ENCODE results near the gene MMP21.

The MMP21 gene

DNA sequence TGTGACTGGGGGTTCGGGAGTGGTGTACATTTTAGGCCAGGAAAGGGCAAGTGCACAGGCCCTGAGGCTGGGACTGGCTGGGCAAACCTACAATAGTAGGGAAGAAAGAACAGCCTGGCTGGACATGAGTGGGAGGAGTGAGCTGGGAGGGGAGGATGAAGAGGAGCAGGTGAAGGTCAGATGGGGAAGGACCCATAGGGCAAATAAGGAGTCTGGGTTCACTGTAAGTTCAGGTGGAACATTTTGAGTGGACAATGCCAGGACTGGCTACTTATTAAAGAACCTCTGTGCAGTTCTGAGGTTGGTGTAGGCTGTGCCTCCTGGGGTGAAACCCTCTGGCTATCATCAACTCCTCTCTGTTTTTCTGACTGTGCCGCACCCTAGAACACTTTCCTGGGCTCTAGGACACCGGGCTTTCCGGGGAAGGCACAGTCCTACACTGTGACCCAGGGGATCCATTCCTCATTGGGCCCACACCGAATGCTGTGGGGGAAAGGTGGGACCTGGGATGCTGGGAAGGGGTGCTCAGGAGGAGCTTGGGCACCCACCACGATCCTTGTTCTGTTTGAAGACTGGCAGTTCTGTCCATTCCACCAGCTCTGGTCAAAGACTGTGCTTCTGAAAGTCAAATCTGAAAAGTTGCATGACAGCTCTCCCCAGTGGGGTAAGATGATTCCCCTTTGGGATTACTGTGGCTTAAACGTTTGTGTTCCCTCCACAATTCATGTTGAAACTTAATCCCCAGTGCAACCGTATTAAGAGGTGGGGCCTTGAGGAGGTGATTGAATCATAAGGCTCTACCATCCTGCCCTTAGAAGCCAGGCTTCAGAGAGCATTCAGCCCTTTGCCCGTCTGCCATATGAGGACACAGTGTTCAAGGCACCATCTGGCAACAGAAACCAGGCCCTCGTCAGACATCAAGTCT, 4.0 kb upstream of the MMP21 start:
- ChIA-PET POLR2A (no interaction called here), CTCF (no interaction called here)
- no peak for DNase-seq (ENCODE audit: extremely low spot score)
- TF ChIP-seq ZNF384 (IDR thresholded peaks at IDR 0.05) (no peak), ELF4 (IDR thresholded peaks at IDR 0.05) (no peak), L3MBTL2 (conservative IDR thresholded peaks at IDR 0.05) (no peak), LEF1 (IDR thresholded peaks at IDR 0.05; ENCODE audit: borderline replicate concordance) (no peak), FOXK2 (IDR thresholded peaks at IDR 0.05) (no peak), HDGF (IDR thresholded peaks at IDR 0.05; ENCODE audit: borderline replicate concordance) (no peak), NFRKB (IDR thresholded peaks at IDR 0.05) (no peak)

DNA sequence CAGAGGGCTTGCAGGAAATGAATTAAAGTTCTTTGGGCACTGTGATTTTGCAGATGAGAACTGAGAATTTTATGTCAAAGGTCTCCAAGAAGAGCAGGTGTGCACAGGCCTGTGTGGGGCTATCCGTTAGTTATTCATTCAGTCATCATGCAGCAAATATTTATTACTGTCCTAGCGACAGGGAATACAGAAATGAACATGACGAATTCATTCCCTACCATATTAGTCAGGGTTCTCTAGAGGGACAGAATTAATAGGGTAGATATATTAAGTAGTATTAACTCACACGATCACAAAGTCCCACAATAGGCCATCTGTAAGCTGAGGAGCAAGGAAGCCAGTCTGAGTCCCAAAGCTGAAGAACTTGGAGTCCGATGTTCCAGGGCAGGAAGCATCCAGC, 2.9 kb upstream of the MMP21 start:
- ChIA-PET CTCF (no interaction called here), POLR2A (no interaction called here)
- TF ChIP-seq LEF1 (IDR thresholded peaks at IDR 0.05; ENCODE audit: borderline replicate concordance) (no peak), ZNF384 (IDR thresholded peaks at IDR 0.05) (no peak), BHLHE40 (IDR thresholded peaks at IDR 0.05; ENCODE audit: borderline replicate concordance) (no peak)
- no peak for DNase-seq (ENCODE audit: extremely low spot score)

DNA sequence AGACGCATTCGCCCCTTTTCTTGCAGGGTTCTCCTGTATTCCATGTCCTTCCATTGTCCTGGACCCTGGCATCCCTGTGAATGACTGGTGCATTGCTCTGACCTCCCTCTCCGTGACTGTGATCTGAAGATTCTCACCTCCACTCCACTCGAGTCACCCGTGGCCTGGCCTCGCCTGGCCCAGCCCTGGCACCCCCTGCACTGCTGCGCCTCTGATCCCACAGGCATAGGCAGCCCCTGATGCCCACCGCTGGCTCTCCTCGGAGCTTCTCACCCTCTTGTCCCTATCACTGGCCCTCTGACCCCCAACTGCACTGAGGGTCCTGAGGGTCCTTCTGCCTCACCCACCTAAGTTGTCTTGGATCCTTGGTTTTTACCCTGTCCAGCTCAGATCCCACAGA, 2.2 kb upstream of the MMP21 start:
- ChIA-PET POLR2A (no interaction called here), CTCF (no interaction called here)
- no peak for TF ChIP-seq ELF4 (IDR thresholded peaks at IDR 0.05)
- TF ChIP-seq FOXK2 (IDR thresholded peaks at IDR 0.05), result no peak
- no peak for TF ChIP-seq LEF1 (IDR thresholded peaks at IDR 0.05; ENCODE audit: borderline replicate concordance)
- TF ChIP-seq SUZ12 (IDR thresholded peaks at IDR 0.05), result no peak
- no peak for TF ChIP-seq ZNF384 (IDR thresholded peaks at IDR 0.05)
- no peak for TF ChIP-seq FOXA1 (IDR thresholded peaks at IDR 0.05)
- no peak for TF ChIP-seq ARNT (IDR thresholded peaks at IDR 0.05)
- DNase-seq (ENCODE audit: extremely low spot score), result no peak

DNA sequence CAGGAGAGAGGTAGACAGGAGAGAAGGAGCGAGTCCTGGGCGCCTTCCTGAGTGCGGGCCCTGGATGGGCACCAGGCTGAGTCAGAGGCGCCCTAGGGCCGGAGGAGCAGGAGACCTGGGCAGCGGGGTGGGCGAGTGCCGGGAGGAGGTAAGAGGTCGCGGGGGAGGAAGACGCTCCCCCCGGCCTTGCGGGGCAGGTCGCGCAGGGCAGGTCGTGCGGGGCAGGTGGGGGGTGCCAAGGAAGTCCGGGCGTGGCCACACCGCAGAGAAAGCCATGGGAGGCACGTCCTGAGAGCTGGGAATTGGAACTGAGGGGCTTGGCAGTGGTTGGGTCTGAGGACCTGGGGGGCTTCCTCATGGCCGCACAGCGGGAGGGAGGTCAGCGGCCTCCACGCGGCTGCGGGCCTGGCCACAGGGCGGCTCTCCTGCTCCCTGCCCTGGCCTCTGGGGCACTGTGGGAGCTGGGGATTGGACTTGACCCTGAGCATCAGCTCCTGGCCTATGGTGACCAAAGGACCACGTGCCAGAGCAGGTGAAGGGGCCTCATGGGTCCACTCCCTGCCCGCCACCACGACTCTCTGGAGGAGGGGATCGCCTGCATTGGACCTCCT, 935 bp downstream of the MMP21 start:
- CTCF ChIA-PET, result no interaction called here
- DNase-seq (ENCODE audit: extremely low spot score), result no peak
- POLR2A ChIA-PET, result no interaction called here
- no peak for TF ChIP-seq FOXK2 (IDR thresholded peaks at IDR 0.05)
- no peak for TF ChIP-seq FOXM1 (IDR thresholded peaks at IDR 0.05; ENCODE audit: borderline replicate concordance)
- TF ChIP-seq ARNT (IDR thresholded peaks at IDR 0.05), result no peak
- no peak for TF ChIP-seq HDGF (IDR thresholded peaks at IDR 0.05; ENCODE audit: borderline replicate concordance)
- no peak for TF ChIP-seq NFRKB (IDR thresholded peaks at IDR 0.05)
- TF ChIP-seq SUZ12 (IDR thresholded peaks at IDR 0.05), result no peak
- no peak for TF ChIP-seq ZNF384 (IDR thresholded peaks at IDR 0.05)
- TF ChIP-seq SP1 (IDR thresholded peaks at IDR 0.05), result no peak
- no peak for TF ChIP-seq FOXA1 (IDR thresholded peaks at IDR 0.05)
- no peak for TF ChIP-seq L3MBTL2 (conservative IDR thresholded peaks at IDR 0.05)
- TF ChIP-seq TARDBP (IDR thresholded peaks at IDR 0.05), result no peak
- TF ChIP-seq BHLHE40 (IDR thresholded peaks at IDR 0.05; ENCODE audit: borderline replicate concordance), result no peak
- TF ChIP-seq ELF4 (IDR thresholded peaks at IDR 0.05), result no peak
- no peak for TF ChIP-seq LEF1 (IDR thresholded peaks at IDR 0.05; ENCODE audit: borderline replicate concordance)

DNA sequence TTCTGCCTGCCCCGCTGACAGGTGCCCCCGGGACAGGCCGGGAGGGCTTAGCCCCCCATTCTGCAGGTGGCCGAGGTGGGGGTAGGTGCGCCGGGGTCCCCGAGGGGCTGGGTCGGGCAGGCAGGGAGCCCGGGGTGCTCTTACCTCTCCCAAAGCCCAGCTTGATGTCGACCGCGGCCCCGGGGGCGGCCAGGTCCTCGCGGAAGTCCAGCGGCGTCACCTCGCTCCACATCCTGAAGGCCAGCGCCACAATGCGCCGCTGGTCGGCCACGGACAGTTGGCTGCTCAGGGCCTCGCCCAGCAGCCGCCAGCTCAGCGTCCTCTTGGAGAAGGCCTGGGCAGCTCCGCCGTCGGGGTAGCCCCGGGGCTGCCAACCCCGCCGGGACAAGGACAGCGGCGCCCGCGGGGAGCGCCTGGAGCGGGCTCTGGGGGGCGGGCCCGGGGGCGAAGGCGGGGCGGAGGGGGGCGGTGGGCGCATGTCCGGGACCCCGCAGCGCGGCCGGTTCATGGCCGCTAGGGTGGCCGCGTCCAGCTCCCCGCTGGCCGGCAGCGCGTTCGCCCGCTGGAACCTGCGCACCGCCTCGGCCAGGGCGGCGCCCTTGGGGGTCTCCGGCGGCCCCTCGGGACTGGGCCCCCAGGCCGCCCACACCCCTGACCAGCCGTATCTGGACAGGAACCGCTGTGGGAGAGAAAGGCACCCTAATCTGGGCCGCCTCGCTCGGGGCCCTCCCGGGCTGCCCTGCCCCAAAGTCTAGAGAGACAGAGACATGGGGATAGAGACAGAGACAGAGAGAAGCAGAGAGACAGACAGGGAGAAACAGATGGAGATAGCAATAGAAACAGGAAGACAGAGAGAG, 1.7 kb downstream of the MMP21 start:
- POLR2A ChIA-PET, result no interaction called here
- TF ChIP-seq NFRKB (IDR thresholded peaks at IDR 0.05), result no peak
- no peak for TF ChIP-seq FOXK2 (IDR thresholded peaks at IDR 0.05)
- TF ChIP-seq, protein P1, sequence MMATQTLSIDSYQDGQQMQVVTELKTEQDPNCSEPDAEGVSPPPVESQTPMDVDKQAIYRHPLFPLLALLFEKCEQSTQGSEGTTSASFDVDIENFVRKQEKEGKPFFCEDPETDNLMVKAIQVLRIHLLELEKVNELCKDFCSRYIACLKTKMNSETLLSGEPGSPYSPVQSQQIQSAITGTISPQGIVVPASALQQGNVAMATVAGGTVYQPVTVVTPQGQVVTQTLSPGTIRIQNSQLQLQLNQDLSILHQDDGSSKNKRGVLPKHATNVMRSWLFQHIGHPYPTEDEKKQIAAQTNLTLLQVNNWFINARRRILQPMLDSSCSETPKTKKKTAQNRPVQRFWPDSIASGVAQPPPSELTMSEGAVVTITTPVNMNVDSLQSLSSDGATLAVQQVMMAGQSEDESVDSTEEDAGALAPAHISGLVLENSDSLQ (IDR thresholded peaks at IDR 0.05), result no peak
- no peak for TF ChIP-seq FOXA1 (IDR thresholded peaks at IDR 0.05)
- no peak for TF ChIP-seq BHLHE40 (IDR thresholded peaks at IDR 0.05; ENCODE audit: borderline replicate concordance)
- no peak for TF ChIP-seq ZNF384 (IDR thresholded peaks at IDR 0.05)
- no peak for TF ChIP-seq ARNT (IDR thresholded peaks at IDR 0.05)
- TF ChIP-seq HDGF (IDR thresholded peaks at IDR 0.05; ENCODE audit: borderline replicate concordance), result no peak
- TF ChIP-seq CTBP1 (IDR thresholded peaks at IDR 0.05; ENCODE audit: borderline replicate concordance), result no peak
- TF ChIP-seq LEF1 (IDR thresholded peaks at IDR 0.05; ENCODE audit: borderline replicate concordance), result no peak
- no peak for TF ChIP-seq ELF4 (IDR thresholded peaks at IDR 0.05)
- TF ChIP-seq SP1 (IDR thresholded peaks at IDR 0.05), result no peak
- TF ChIP-seq FOXM1 (IDR thresholded peaks at IDR 0.05; ENCODE audit: borderline replicate concordance), result no peak
- TF ChIP-seq L3MBTL2 (conservative IDR thresholded peaks at IDR 0.05), result no peak
- no peak for DNase-seq (ENCODE audit: extremely low spot score)
- CTCF ChIA-PET, result no interaction called here

DNA sequence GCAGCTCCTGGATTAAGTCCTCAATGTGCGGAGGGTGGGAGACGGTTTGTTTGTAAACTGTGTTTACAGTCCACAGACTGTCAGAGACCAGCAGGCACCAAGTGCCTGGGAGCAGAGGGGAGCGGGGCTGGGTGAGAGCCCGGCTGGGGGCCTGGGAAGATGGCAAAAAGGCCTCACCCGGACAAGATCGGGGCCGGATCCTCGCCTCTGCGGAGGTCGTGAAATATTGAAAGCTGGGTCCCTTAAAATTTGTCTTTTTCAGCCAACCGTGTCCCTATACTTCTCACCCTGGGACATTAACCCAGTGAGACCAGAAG, 2.8 kb downstream of the MMP21 start:
- POLR2A ChIA-PET, result no interaction called here
- CTCF ChIA-PET, result no interaction called here
- no peak for DNase-seq (ENCODE audit: extremely low spot score)
- TF ChIP-seq FOXM1 (IDR thresholded peaks at IDR 0.05; ENCODE audit: borderline replicate concordance), result no peak
- no peak for TF ChIP-seq CTBP1 (IDR thresholded peaks at IDR 0.05; ENCODE audit: borderline replicate concordance)
- no peak for TF ChIP-seq ELF4 (IDR thresholded peaks at IDR 0.05)
- no peak for TF ChIP-seq BHLHE40 (IDR thresholded peaks at IDR 0.05; ENCODE audit: borderline replicate concordance)
- TF ChIP-seq ARNT (IDR thresholded peaks at IDR 0.05), result no peak
- TF ChIP-seq LEF1 (IDR thresholded peaks at IDR 0.05; ENCODE audit: borderline replicate concordance), result no peak
- no peak for TF ChIP-seq TARDBP (IDR thresholded peaks at IDR 0.05)
- TF ChIP-seq, protein P1 (IDR thresholded peaks at IDR 0.05), result no peak
- no peak for TF ChIP-seq NFRKB (IDR thresholded peaks at IDR 0.05)
- no peak for TF ChIP-seq L3MBTL2 (conservative IDR thresholded peaks at IDR 0.05)
